Small intestine (tissue), 7 donors: Measurements from ENCODE around the gene DHRS4L2. TPM values are rescaled to one million over a fixed set of nuclear protein-coding genes. Genes with fewer than 3 reads are reported as not detected.
A peak's percentile ranks its signal among the peaks of the same experiment; 100 is the strongest.
"Not testable (repeated sequence)": the region's sequence is repeated elsewhere in the genome, so short reads cannot be mapped to it uniquely, and the experiment has no call there.

Experiments used
- DNase-seq, 2 donors: peaks; one replicate each; pipeline versions ENCODE4 v3.0.0 to v3.0.0-alpha.2; 2013
- FAIRE-seq: peaks from 2 replicates; lab custom pipeline; 2012; peaks lifted over from hg19 to GRCh38; lab: Jason Lieb, UNC
- H3K27ac ChIP-seq, 3 donors: one replicate each; pipeline ENCODE4 v1.5.1; 2013; ENCODE audit warnings: low read length in 2 of 3, mild to moderate bottlenecking in 2 of 3, control low read depth in 1 of 3, inconsistent platforms in 1 of 3, low read depth in 1 of 3, moderate library complexity in 1 of 3
- H3K27me3 ChIP-seq, 3 donors: one replicate each; pipeline ENCODE4 v1.6.1; 2013; ENCODE audit warnings: low read length in 3 of 3, inconsistent platforms in 1 of 3; ENCODE audit not compliant: control insufficient read depth in 3 of 3, insufficient read depth in 3 of 3
- H3K36me3 ChIP-seq, 3 donors: one replicate each; pipeline ENCODE4 v1.6.1; 2013; ENCODE audit warnings: low read length in 3 of 3, inconsistent platforms in 1 of 3, low read depth in 1 of 3, mild to moderate bottlenecking in 1 of 3, moderate library complexity in 1 of 3; ENCODE audit not compliant: control insufficient read depth in 3 of 3, insufficient read depth in 2 of 3
- H3K4me1 ChIP-seq, 3 donors: one replicate each; pipeline ENCODE4 v1.6.1; 2013; ENCODE audit warnings: low read length in 2 of 3, inconsistent platforms in 1 of 3, low read depth in 1 of 3, mild to moderate bottlenecking in 1 of 3, moderate library complexity in 1 of 3; ENCODE audit not compliant: control insufficient read depth in 3 of 3, insufficient read depth in 2 of 3
- H3K4me3 ChIP-seq, 3 donors: one replicate each; pipeline ENCODE4 v1.5.1; 2013; ENCODE audit warnings: low read length in 3 of 3, control low read depth in 1 of 3, inconsistent platforms in 1 of 3, low read depth in 1 of 3, mild to moderate bottlenecking in 1 of 3, moderate library complexity in 1 of 3
- H3K9me3 ChIP-seq, 2 donors: one replicate each; pipeline ENCODE4 v1.6.1; 2013; ENCODE audit warnings: low read depth in 1 of 2, low read length in 1 of 2; ENCODE audit not compliant: control insufficient read depth in 2 of 2, insufficient read depth in 1 of 2
- WGBS, 3 donors: extraction: QIAGEN DNeasy Blood & Tissue Kit; methylation state at CpG; one replicate each; pipeline ENCODE4 v1.1.7; 2013; 5-methylcytosine and 5-hydroxymethylcytosine counted together
- polyA plus RNA-seq, 4 donors: library from polyadenylated mRNA; stranded (reverse) in 3 of 4; unstranded in 1 of 4; fragments of 200-250 nt in 3 of 4; fragments of 120-200 nt in 1 of 4; gene quantifications; one replicate each; pipeline versions ENCODE4 v1.2.1 to v1.2.3, GENCODE V29; 2013
- donor health status: healthy with polysubstance abuse.
- donor health status: control.
- donor health status: control.
- donor health status: Bipolar disorder and iron deficiency.
- donor health status: healthy.

DHRS4L2 gene
- polyA plus RNA-seq, 4 donors, result 34.8 to 162 (median 107) TPM

- not testable (repeated sequence) for H3K9me3 ChIP-seq, H3K4me1 ChIP-seq, H3K4me3 ChIP-seq, H3K36me3 ChIP-seq, FAIRE-seq, H3K27ac ChIP-seq, DNase-seq, H3K27me3 ChIP-seq
Measured at GRCh38 chr14:23960899-23961298, 27.8 kb upstream of the DHRS4L2 start.

- H3K4me3 ChIP-seq, H3K27me3 ChIP-seq, FAIRE-seq, H3K36me3 ChIP-seq, H3K4me1 ChIP-seq, H3K9me3 ChIP-seq, DNase-seq, H3K27ac ChIP-seq: not testable (repeated sequence)
- 80 to 100% (median 94%) methylated on average over 1 of the region's 2 CpGs for WGBS, 3 donors
Measured at GRCh38 chr14:23961704-23962103, 27.0 kb upstream of the DHRS4L2 start.

- FAIRE-seq, H3K27ac ChIP-seq, H3K4me3 ChIP-seq, H3K27me3 ChIP-seq, H3K4me1 ChIP-seq, H3K36me3 ChIP-seq, DNase-seq, H3K9me3 ChIP-seq: not testable (repeated sequence)
- WGBS, 3 donors, result 44 to 64% (median 63%) methylated on average over 1 of the region's 9 CpGs
Measured at GRCh38 chr14:23969130-23969480, 19.6 kb upstream of the DHRS4L2 start.

DNA sequence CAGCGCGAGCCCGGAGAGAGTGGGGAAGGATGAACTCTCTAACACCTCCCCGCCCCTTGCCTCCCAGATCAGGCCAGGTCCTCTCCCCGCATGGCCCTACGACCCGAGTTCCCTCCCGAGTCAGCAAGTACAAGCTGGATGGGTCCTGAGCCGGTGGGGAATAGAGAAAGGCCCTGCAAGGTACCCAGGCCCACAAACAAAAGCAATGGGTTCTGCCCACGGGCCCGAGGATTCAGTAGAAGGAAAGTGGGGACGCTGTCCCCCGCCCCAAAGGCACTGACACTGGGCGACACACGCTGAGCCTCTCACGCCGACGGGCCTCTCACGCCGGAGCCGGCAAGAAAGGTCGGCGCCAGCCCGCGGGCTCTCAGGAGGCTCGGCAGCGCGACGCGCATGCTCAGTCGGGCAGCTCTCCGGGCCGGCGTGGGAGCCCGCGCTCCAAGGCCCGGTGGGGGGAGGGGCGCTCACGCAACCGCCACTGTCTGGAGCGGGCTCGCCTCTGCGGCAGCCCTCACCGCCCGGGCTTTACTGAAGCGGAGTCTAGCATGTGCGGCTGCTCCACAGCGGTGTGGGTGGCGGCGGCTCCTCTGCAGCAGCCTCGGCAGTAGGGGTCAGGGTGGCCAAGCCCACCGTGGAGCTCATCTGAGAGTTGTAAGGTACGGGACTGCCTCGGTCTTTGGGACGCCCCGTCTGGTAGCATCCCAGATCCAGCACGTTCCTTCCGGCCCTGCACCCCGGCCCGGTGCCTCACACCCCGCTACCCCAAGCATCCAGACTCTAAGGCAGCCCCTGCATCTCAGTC is 19.0 kb upstream of the DHRS4L2 start:
- Histone ChIP-seq H3K27ac (peak overlapping the region in 1 of 3 donors; percentile 58), H3K4me3 (peak overlapping the region; percentile 38 to 46 (median 41))
- H3K4me1 ChIP-seq, H3K9me3 ChIP-seq, H3K36me3 ChIP-seq, FAIRE-seq, H3K27me3 ChIP-seq: not testable (repeated sequence)
- WGBS, 3 donors, result 8 to 21% (median 14%) methylated on average over 30 to 58 of the region's 61 CpGs
- peak in 1 of 2 donors; percentile 50 for DNase-seq

- not testable (repeated sequence) for H3K27ac ChIP-seq, H3K4me3 ChIP-seq, DNase-seq, H3K36me3 ChIP-seq, H3K4me1 ChIP-seq, H3K27me3 ChIP-seq, H3K9me3 ChIP-seq, FAIRE-seq
- WGBS, 3 donors, result 70 to 90% (median 74%) methylated on average over 13 to 15 of the region's 15 CpGs
Measured at GRCh38 chr14:23970283-23970659, 18.5 kb upstream of the DHRS4L2 start.

- not testable (repeated sequence) for FAIRE-seq, H3K4me1 ChIP-seq, H3K27ac ChIP-seq, H3K9me3 ChIP-seq, H3K36me3 ChIP-seq, H3K4me3 ChIP-seq, H3K27me3 ChIP-seq
- WGBS, 3 donors, result 71 to 81% (median 75%) methylated on average over 8 of the region's 8 CpGs
- DNase-seq, result peak in 1 of 2 donors; percentile 21
Measured at GRCh38 chr14:23973178-23973577, 15.6 kb upstream of the DHRS4L2 start.

DNA sequence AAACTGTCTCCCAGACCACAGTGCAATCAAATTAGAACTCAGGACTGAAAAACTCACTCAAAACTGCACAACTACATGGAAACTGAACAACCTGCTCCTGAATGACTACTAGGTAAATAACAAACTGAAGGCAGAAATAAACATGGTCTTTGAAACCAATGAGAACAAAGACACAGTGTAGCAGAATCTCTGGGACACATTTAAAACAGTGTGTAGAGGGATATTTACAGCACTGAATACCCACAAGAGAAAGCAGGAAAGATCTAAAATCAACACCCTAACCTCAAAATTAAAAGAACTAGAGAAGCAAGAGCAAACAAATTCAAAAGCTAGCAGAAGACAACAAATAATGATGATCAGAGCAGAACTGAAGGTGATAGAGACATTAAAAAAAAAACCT is 14.7 kb upstream of the DHRS4L2 start:
- not testable (repeated sequence) for H3K4me3 ChIP-seq, H3K9me3 ChIP-seq, H3K4me1 ChIP-seq, FAIRE-seq, H3K36me3 ChIP-seq, H3K27ac ChIP-seq, H3K27me3 ChIP-seq, DNase-seq

DNA sequence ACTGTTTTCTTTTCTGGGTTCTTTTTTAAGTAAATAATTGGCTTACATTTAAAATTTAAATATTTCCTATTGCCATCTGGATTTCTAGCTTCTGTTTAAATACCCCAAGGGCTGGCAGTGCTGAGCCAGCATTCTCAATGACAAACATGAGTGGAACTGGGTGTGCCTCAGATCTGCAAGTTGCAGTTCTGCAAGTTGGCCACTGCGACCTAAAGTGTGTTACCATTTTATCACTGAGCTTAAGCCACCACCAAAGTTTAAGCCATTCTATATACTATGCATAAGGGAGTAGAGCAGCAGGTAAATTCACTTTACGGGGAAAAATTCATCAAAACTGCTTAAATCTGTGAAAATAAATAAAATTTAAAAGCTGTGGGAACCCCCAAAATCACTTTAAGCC is 11.5 kb upstream of the DHRS4L2 start:
- WGBS, 3 donors, result 48 to 74% (median 48%) methylated on average over 2 of the region's 2 CpGs
- not testable (repeated sequence) for FAIRE-seq

More for the DNA sequence above, 11.5 kb upstream of the DHRS4L2 start:
- not testable (repeated sequence) for H3K36me3 ChIP-seq, H3K4me1 ChIP-seq, H3K27me3 ChIP-seq, H3K9me3 ChIP-seq, H3K4me3 ChIP-seq, H3K27ac ChIP-seq
- DNase-seq, result peak in 1 of 2 donors; percentile 19
